HCT116 (cell line): ENCODE results near the gene ESRRB.

Experiments
- CBX3 ChIP-seq: IDR thresholded peaks from 2 replicates; pipeline ENCODE4 v1.6.1; 2012; ENCODE audit warnings: low read depth
- ELF1 ChIP-seq: IDR thresholded peaks from 2 replicates; pipeline ENCODE4 v1.6.1; 2012; ENCODE audit warnings: low read depth, borderline replicate concordance
- EZH2 ChIP-seq: fragments of 200-600 bp; sonication (generic); IDR thresholded peaks from 2 replicates; pipeline ENCODE4 v1.6.1; 2017; ENCODE audit warnings: antibody characterized with exemption, mixed run types
- EZH2phosphoT487 ChIP-seq: fragments of 200-600 bp; IDR thresholded peaks from 2 replicates; pipeline ENCODE4 v1.6.1; 2018; ENCODE audit warnings: antibody characterized with exemption, borderline replicate concordance
- FOSL1 ChIP-seq: IDR thresholded peaks from 2 replicates; pipeline ENCODE4 v1.6.1; 2012; ENCODE audit warnings: low read depth
- POLR2A ChIP-seq: IDR thresholded peaks from 2 replicates; pipeline ENCODE4 v1.7.0; 2011; ENCODE audit warnings: borderline replicate concordance; ENCODE audit not compliant: insufficient read depth, insufficient read length; ENCODE audit errors: extremely low read depth
- RAD21 ChIP-seq: IDR thresholded peaks from 2 replicates; pipeline ENCODE4 v1.6.1; 2012; ENCODE audit warnings: low read depth, mild to moderate bottlenecking
- SIN3A ChIP-seq: IDR thresholded peaks from 2 replicates; pipeline ENCODE4 v1.6.1; 2012; ENCODE audit warnings: low read depth
- SRF ChIP-seq: IDR thresholded peaks from 2 replicates; pipeline ENCODE4 v1.6.1; 2012; ENCODE audit warnings: low read depth
- ZFX ChIP-seq: fragments of 450-650 bp; IDR thresholded peaks from 2 replicates; pipeline ENCODE4 v1.6.1; 2017
- TF ChIP-seq, protein P1 (sequence below): IDR thresholded peaks from 2 replicates; pipeline ENCODE4 v1.6.1; 2012
- TF ChIP-seq, protein P2 (sequence below): IDR thresholded peaks from 2 replicates; pipeline ENCODE4 v1.6.1; 2012
- TF ChIP-seq, protein P3 (sequence below): IDR thresholded peaks from 2 replicates; pipeline ENCODE4 v1.6.1; 2012; ENCODE audit warnings: low read depth
- TF ChIP-seq, protein P4 (sequence below), 3 experiments: fragments of 200-600 bp in 1 of 3; sonication (generic) in 1 of 3; IDR thresholded peaks in 2 of 3; conservative IDR thresholded peaks in 1 of 3; 2 replicates each; pipeline ENCODE4 v1.5.1; 2012 to 2017; ENCODE audit warnings: low read depth in 2 of 3, low read length in 2 of 3, antibody characterized with exemption in 1 of 3, borderline replicate concordance in 1 of 3, control low read depth in 1 of 3, mild to moderate bottlenecking in 1 of 3, mixed read lengths in 1 of 3, mixed run types in 1 of 3, moderate library complexity in 1 of 3; ENCODE audit not compliant: insufficient read depth in 1 of 3

DNA sequence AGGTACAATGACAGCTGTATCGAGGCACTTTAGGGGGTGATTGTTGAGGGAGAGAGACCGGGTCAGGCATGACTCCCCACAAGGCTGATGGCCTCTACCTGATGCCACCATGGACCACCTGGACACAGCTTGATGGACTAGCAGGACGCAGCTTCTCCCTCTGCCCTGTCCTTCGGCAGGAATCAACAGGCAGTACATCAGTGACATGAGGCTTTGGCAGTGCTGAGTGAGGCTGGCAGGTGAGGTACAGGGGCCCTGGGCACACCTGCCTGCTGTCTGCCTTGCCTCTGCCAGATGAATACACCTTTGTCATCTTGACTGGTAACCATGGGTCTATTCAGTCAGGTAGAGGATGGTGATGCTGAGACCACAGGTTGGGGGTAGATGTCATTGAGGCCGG is 25.3 kb upstream of the ESRRB start:
- TF ChIP-seq POLR2A (no peak), FOSL1 (no peak), EZH2 (no peak), CBX3 (no peak), RAD21 (no peak), ELF1 (no peak), SIN3A (no peak), EZH2phosphoT487 (no peak), ZFX (no peak), SRF (no peak)
- TF ChIP-seq, protein P1, sequence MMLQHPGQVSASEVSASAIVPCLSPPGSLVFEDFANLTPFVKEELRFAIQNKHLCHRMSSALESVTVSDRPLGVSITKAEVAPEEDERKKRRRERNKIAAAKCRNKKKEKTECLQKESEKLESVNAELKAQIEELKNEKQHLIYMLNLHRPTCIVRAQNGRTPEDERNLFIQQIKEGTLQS: no peak
- TF ChIP-seq, protein P2, sequence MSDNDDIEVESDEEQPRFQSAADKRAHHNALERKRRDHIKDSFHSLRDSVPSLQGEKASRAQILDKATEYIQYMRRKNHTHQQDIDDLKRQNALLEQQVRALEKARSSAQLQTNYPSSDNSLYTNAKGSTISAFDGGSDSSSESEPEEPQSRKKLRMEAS: no peak
- TF ChIP-seq, protein P3, sequence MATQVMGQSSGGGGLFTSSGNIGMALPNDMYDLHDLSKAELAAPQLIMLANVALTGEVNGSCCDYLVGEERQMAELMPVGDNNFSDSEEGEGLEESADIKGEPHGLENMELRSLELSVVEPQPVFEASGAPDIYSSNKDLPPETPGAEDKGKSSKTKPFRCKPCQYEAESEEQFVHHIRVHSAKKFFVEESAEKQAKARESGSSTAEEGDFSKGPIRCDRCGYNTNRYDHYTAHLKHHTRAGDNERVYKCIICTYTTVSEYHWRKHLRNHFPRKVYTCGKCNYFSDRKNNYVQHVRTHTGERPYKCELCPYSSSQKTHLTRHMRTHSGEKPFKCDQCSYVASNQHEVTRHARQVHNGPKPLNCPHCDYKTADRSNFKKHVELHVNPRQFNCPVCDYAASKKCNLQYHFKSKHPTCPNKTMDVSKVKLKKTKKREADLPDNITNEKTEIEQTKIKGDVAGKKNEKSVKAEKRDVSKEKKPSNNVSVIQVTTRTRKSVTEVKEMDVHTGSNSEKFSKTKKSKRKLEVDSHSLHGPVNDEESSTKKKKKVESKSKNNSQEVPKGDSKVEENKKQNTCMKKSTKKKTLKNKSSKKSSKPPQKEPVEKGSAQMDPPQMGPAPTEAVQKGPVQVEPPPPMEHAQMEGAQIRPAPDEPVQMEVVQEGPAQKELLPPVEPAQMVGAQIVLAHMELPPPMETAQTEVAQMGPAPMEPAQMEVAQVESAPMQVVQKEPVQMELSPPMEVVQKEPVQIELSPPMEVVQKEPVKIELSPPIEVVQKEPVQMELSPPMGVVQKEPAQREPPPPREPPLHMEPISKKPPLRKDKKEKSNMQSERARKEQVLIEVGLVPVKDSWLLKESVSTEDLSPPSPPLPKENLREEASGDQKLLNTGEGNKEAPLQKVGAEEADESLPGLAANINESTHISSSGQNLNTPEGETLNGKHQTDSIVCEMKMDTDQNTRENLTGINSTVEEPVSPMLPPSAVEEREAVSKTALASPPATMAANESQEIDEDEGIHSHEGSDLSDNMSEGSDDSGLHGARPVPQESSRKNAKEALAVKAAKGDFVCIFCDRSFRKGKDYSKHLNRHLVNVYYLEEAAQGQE: no peak
- TF ChIP-seq, protein P4, sequence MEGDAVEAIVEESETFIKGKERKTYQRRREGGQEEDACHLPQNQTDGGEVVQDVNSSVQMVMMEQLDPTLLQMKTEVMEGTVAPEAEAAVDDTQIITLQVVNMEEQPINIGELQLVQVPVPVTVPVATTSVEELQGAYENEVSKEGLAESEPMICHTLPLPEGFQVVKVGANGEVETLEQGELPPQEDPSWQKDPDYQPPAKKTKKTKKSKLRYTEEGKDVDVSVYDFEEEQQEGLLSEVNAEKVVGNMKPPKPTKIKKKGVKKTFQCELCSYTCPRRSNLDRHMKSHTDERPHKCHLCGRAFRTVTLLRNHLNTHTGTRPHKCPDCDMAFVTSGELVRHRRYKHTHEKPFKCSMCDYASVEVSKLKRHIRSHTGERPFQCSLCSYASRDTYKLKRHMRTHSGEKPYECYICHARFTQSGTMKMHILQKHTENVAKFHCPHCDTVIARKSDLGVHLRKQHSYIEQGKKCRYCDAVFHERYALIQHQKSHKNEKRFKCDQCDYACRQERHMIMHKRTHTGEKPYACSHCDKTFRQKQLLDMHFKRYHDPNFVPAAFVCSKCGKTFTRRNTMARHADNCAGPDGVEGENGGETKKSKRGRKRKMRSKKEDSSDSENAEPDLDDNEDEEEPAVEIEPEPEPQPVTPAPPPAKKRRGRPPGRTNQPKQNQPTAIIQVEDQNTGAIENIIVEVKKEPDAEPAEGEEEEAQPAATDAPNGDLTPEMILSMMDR (IDR thresholded peaks at IDR 0.05 in 2 of 3, conservative IDR thresholded peaks at IDR 0.05 in 1 of 3; ENCODE audit: borderline replicate concordance in 1 of 3, insufficient read depth in 1 of 3, low read depth in 2 of 3, low read length in 2 of 3): no peak
